Left ventricle myocardium superior (tissue), 1 donor: ENCODE data around the gene PDSS1. TPM values are rescaled to one million over a fixed set of nuclear protein-coding genes. Genes with fewer than 3 reads are reported as not detected.

Experiments used
- ATAC-seq: fragments of 200-7000 bp; cut with Tn5 transposase; one replicate; pipeline ENCODE4 v1.9.1; 2020; ENCODE audit warnings: mild to moderate bottlenecking, moderate library complexity
- DNase-seq: peaks from one replicate; pipeline ENCODE4 v3.0.0-alpha.2; 2020
- intact Hi-C: fragments of 100-400 bp; cut with micrococcal nuclease; formaldehyde crosslinking; loops from one replicate; pipeline ENCODE4 v1.11.0; 2022
- total RNA-seq: library from RNA; stranded (reverse); fragmentation: NEBNext Ultra II Directional; extraction: Animal tissue kit (Norgen Biotek cat#: 25700); gene quantifications from one replicate; pipeline ENCODE4 v1.2.1, GENCODE V29; 2021
- donor health status: DM: no; HTN: yes; CAD: no; lungs with severe emphysema.

PDSS1 gene
- total RNA-seq, 1 donor from 2014 or later = 5.8 TPM

GRCh38 chr10:26733750-26734568 is 36.5 kb downstream of the PDSS1 start:
- DNase-seq (no peak), ATAC-seq (no peak)
- intact Hi-C loops = no loop called here

GRCh38 chr10:26735435-26735834 is 37.9 kb downstream of the PDSS1 start:
- no peak for ATAC-seq
- intact Hi-C loops = no loop called here
- DNase-seq = no peak

DNA sequence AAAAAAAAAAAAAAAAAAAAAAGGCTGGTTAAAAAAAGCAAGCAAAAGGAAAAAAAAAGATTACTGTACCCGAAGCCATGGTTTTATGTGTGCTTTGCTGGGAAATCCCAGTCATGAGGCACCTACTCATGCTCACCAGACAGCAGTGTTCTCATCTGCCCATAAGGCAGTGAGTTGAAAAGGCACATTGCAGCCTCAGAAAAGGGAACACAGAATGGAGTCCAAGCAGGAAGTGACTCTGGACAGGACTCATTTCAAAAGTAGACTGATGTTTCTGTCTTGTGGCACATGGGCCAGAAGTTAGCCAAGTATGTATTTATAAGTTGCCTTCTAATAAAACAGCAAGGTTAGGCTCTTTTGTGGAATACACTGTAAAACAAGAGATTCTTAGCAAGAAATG is 40.2 kb downstream of the PDSS1 start:
- DNase-seq = no peak
- intact Hi-C loops = no loop called here
- peak; percentile 57 for ATAC-seq

GRCh38 chr10:26738301-26738911 is 40.9 kb downstream of the PDSS1 start:
- DNase-seq = no peak
- intact Hi-C loops = no loop called here
- ATAC-seq = no peak

DNA sequence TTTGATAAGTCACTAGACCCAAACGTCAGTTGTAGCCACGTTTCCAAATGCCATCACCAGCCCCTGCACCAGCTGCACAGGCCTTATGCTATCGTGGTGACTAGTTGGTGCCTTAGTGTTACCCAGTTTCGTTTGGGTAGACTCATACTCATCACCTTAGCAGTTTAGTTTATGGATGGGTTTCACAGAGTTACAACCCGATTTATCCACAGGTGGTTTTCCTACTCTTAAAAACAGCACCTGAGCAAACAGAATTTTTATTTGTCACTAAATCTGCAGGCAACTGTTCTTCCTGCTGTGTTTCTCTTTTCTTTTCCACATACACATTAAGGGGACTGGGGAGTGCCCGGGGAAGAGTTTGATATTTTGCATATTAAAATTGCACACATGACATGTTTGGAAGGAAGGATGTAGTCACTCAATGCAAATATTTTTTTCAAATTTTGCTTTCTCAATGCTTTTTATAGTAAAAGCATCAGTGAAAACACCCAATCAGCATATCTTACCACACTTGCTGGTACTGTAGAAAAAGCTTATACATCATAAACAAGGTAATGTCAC is 41.6 kb downstream of the PDSS1 start:
- DNase-seq (no peak), ATAC-seq (no peak)
- intact Hi-C loops = no loop called here

- ATAC-seq = no peak
- no peak for DNase-seq
- intact Hi-C loops = no loop called here
Measured at GRCh38 chr10:26741368-26741767, 43.9 kb downstream of the PDSS1 start.

GRCh38 chr10:26743091-26743490 is 45.6 kb downstream of the PDSS1 start:
- no peak for DNase-seq
- no peak for ATAC-seq
- intact Hi-C loops = no loop called here

- intact Hi-C loops = no loop called here
- ATAC-seq (no peak), DNase-seq (no peak)
Measured at GRCh38 chr10:26743841-26744240, 46.3 kb downstream of the PDSS1 start.

GRCh38 chr10:26746061-26746460 is 48.6 kb downstream of the PDSS1 start:
- intact Hi-C loops = no loop called here
- ATAC-seq (no peak), DNase-seq (no peak)

DNA sequence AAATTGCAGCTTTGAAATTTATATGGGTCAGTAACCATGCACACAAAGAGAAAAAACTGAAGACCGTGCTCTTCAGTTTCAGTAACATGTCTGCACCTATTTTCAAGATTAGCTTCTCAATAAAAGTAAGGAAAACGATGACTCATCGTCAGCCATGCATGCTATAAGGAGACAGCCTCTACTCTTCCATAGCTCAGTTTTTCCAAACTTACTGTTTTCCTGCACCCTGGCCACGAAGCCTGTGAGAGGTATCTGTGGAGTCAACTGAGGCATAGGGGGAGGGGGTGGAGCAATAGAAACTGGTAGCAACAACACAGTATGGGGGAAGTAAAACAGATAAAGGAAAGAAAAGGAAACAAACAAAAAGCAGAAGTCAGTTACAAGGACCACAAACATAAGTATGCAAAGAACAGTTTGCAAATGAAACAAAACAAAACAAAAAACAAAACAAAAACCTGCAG is 58.0 kb downstream of the PDSS1 start:
- DNase-seq (no peak), ATAC-seq (no peak)
- intact Hi-C loops = no loop called here

DNA sequence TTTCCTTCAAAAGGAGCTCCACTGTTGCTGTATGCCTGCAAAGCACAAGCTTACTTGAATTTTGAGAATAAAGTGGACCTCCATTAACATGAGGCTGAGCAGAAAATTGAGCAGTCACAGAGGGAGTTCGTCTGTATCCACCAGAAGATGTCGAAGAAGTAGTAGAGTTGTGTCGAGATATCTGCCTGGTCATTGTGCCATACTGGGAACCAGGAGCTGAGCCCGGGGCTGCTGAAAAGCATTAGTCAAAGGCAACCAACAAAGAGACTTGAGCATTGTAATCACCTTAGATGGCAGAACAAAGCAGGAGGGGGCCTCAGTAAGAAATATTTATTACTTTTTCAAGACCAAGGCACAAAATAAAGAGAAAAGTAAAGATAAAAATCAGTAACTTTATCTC is 61.5 kb downstream of the PDSS1 start:
- DNase-seq = no peak
- intact Hi-C loops = no loop called here
- ATAC-seq = no peak

DNA sequence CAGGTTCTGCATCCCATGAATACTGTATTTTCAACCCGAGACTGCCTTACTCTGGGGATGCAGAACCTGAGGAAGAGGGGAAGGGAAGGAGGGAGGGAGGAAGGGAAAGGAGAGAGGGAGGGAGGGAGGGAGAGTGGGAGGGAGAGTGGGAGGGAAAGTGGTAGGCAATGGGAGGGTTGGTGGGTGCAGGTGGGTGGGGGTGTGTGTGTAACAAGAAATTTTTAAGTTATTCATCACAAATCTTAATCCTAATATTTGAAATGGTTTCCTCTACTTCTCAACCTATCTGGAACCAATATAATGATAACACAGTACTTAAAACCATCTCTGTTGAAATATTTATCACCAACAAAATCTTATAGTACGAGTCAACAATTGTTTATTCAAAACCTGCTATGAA is 68.0 kb downstream of the PDSS1 start:
- intact Hi-C loops = no loop called here
- ATAC-seq = no peak

DNA sequence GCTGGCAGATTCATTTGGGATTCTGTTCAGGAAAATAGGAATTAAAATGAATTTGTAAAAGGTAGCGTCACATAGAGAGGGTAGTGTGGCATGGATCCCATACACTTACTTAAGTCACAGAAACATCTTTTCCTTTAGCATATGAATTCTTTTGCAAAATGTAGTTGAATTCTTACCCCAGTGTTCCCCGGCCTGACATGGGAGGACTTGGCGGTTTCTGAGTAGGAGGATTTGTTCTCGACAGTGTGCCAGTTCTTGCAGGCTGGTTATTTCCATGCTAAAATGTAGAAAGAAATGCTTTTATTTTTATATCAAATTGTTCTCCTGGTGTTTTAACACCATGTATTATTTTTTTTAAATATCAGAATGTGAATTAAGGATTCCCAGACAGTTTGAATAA is 72.6 kb downstream of the PDSS1 start:
- intact Hi-C loops = no loop called here
- DNase-seq = no peak
- no peak for ATAC-seq

More for the DNA sequence above, 68.0 kb downstream of the PDSS1 start:
- no peak for DNase-seq

DNA sequence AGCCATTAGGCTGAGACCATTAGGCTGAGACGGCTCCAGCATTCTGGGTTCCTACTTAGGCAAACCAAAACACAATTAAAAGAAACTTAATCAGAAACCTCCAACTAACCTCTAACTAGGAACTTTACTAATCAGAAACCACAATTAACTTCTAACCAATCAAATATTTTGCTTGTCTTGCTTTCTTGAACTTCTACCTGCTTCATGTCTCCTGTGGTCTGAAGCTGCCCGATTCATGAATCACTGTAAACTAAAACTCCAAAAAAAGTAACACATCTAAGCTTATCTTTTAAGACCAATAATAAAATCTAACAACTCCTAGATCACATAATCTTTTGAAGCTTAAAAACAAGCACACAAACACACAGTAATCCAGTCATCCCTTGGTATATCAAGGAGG is 76.1 kb downstream of the PDSS1 start:
- DNase-seq (no peak), ATAC-seq (no peak)
- intact Hi-C loops = no loop called here

DNA sequence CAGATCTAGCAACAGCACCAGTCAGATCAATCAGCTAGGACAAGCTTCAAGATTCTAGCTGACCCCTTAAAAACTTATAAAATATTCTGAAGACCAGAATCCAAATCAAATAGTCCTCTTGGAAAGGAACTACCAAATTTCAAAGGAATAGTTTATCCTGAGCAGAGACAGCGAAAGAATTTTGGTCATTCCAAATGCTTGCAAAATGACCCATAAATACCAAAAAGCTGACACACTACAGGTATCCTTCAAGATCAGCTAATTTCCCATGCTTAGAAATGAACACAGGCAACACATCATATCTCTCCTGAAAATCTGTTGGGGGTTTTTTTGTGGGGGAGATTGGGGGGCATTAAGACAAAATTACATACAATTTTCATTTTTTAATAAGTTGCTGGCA is 78.8 kb downstream of the PDSS1 start:
- ATAC-seq (no peak), DNase-seq (no peak)
- intact Hi-C loops = no loop called here

DNA sequence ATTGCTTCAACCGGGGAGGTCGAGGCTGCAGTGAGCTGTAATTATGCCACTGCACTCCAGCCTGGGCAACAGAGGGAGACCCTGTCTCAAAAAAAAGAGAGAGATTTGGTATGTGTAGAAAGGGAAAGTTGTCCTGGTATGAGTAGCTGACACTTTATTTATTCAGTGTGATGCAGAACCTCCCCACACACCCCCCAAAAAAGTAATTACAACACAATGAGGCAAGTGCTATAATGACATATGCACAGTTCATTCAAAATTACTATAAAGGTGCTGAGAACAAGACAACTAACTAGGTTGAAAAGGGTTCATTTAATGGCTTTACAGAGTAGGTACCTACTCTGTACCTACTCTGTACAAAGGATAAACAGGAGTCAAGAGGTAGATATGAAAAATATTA is 80.2 kb downstream of the PDSS1 start:
- ATAC-seq (no peak), DNase-seq (no peak)
- intact Hi-C loops = no loop called here

DNA sequence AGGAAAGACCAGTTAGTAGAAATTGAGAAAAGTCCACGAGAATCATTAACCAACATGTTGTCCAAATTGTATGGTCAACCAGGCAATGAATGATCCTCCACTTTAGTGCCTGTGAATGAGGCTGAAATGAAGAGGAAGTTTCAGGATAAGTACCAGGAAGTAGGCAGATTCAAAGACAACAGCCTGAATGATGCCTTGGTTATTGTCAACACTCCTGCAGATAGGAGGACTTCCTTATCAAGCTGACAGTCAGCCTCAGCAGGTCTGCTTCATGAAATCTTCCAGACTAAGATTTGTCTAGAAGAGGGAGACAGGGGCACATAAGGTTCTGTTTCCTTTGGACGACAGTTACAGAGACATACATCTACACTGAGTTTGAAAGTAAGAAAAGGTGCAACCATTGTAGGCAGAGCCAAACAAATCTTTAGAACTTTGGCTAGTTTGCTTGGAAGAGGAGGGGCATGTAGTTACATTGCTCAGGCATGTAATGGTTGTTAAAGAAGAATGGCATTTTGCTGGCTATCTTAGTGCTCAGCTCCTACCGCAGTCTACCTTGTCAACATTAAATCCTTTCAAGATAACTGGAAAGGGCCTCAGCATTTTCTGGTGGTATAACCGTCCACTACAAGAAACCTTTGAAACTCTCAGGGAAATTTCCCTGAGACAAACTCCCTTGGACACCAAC is 81.8 kb downstream of the PDSS1 start:
- ATAC-seq = no peak
- intact Hi-C loops = no loop called here
- no peak for DNase-seq

DNA sequence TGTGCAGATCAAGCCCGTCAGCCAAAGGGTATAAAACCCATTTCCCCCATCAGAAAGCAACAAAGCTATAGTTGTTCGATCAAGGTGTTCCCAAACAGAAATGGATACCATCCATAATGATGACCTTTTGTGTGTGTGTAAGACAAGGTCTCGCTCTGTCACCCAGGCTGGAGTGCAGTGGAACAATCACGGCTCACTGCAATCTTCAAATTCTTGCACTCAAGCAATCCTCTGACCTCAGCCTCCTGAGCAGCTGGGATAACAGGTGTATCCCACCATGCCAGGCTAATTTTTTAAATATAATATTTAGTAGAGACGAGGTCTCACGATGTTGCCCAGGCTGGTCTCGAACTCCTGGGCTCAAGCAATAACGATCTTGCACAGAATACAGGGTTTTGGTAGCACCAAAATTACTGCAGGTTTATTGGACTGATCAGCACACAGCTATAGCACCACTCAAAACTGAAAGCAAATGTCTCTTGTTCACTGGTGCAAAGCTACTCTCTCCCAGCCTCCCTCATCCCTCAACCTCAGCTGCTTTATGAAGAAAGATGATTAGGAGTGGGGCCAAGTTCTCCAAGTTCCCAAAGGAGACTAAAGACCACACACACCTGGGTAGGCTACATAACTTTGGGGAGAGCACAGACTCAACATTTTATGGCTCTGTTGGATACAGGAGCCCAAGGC is 82.7 kb downstream of the PDSS1 start:
- ATAC-seq (no peak), DNase-seq (no peak)
- intact Hi-C loops = no loop called here

- DNase-seq (no peak), ATAC-seq (no peak)
- intact Hi-C loops = no loop called here
Measured at GRCh38 chr10:26780793-26781601, 83.5 kb downstream of the PDSS1 start.
